Stimulated activated CD4-positive, alpha-beta T cell treated with anti-CD3 and anti-CD28 coated beads, Interleukin-2, amount 100 ng/mL, for 24 hours (primary cell): ENCODE measurements around the gene SIX5.
A peak's percentile ranks its signal among the peaks of the same experiment; 100 is the strongest.

Source experiments
- DNase-seq, 2 donors: peaks; one replicate each; pipeline ENCODE4 v3.0.0-alpha.2; 2020

Gene SIX5

GRCh38 chr19:45792470-45793177 lies 23.6 kb upstream of the SIX5 start, which contains the start of gene DMWD:
Gene DMWD (minus strand): TSS chr19:45792845. CDS start chr19:45792756, 89 bp downstream.
- peak; percentile 100 for DNase-seq

- peak in 1 of 2 donors; percentile 31 for DNase-seq
These were observed 22.9 kb upstream of the SIX5 start for GRCh38 chr19:45791744-45792469.

GRCh38 chr19:45790942-45791341 lies 21.9 kb upstream of the SIX5 start:
- DNase-seq: no peak

GRCh38 chr19:45789035-45789786 lies 20.2 kb upstream of the SIX5 start:
- no peak for DNase-seq

GRCh38 chr19:45786533-45786894 lies 17.5 kb upstream of the SIX5 start:
- DNase-seq: no peak

GRCh38 chr19:45785781-45786532 lies 16.9 kb upstream of the SIX5 start:
- no peak for DNase-seq

- no peak for DNase-seq
These were observed 16.0 kb upstream of the SIX5 start for GRCh38 chr19:45785097-45785496.

GRCh38 chr19:45784096-45784495 lies 15.0 kb upstream of the SIX5 start:
- no peak for DNase-seq

GRCh38 chr19:45782820-45783785 lies 14.1 kb upstream of the SIX5 start:
- no peak for DNase-seq

GRCh38 chr19:45782162-45782691 lies 13.2 kb upstream of the SIX5 start, which contains the start of gene DMPK:
Gene DMPK (minus strand): TSS chr19:45782490. CDS start chr19:45782352, 138 bp downstream.
- no peak for DNase-seq

- DNase-seq: no peak
These were observed 12.4 kb upstream of the SIX5 start for GRCh38 chr19:45781214-45782161.

- DNase-seq: no peak
These were observed 11.6 kb upstream of the SIX5 start for GRCh38 chr19:45780448-45781213.

- DNase-seq: no peak
These were observed 11.0 kb upstream of the SIX5 start for GRCh38 chr19:45780146-45780447.

GRCh38 chr19:45779231-45780145 lies 10.4 kb upstream of the SIX5 start:
- DNase-seq: peak; percentile 89 to 96

GRCh38 chr19:45778010-45778661 lies 9.1 kb upstream of the SIX5 start:
- no peak for DNase-seq

GRCh38 chr19:45777395-45777961 lies 8.4 kb upstream of the SIX5 start:
- no peak for DNase-seq

- DNase-seq: no peak
These were observed 5.7 kb upstream of the SIX5 start for GRCh38 chr19:45774765-45775164.
